ENCODE data around the gene PAX5.

DNA sequence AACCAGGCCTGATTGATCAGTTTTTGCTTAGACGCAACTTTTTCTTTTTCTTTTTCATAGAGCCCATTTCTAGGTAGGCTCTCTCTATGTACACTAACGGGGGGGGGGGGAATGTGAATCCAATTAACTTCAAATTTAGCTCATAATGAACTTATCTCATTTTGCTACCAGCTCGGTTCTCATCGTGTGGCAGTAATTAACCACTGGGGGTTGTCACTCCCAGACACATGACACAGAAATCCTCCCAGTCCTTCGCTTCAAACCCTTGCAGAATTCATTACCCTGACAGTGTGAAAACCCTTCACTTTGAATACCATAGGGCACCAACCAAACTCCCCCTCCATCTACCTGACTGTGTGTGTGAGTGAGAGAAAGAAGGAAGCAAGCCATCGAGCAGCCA lies 144.2 kb downstream of the PAX5 start:
- TF ChIP-seq CTCF (IDR thresholded peaks at IDR 0.05): no peak
- no peak for TF ChIP-seq EZH2 (IDR thresholded peaks at IDR 0.05; ENCODE audit: borderline replicate concordance, insufficient read depth, low read depth, low read length, poor library complexity, severe bottlenecking)

Measured in B cell (primary cell).